GM21737 (cell line): ENCODE measurements around the gene ATP9B.

ENCODE experiments used
- ATAC-seq: cut with Tn5 transposase; IDR thresholded peaks from one replicate; pipeline ENCODE4 v1.9.1; 2021; ENCODE audit warnings: mild to moderate bottlenecking, moderate library complexity; ENCODE audit not compliant: unreplicated experiment

The ATP9B gene

DNA sequence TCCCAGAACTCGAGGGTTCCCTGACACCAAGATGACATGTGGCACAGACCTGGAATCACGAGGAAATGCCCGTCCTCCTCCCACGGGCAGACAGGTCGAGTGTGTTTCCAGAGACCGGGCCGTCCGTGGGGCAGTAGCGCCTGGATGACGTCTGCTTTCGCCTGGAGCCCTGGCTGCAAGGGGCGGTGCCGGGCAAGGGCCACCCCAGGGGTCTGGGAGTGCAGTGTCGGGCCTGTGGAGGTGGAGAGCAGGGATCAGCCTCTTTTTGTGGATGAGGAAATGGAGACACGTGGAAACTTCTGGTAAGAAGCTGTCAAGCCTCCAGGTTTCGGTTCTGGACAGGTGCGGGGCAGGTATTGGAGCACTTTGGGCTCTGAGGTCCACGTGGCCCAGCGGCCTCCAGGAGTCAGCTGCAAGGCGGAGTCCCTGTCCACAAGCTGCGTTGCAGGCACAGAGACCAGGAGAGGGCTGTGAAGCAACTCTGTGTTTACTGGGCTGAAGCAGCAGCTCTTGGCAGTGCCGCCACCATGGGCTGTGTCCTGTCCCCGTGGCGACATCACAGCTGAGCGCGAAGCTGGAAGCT is 352.2 kb downstream of the ATP9B start:
- no peak for ATAC-seq

DNA sequence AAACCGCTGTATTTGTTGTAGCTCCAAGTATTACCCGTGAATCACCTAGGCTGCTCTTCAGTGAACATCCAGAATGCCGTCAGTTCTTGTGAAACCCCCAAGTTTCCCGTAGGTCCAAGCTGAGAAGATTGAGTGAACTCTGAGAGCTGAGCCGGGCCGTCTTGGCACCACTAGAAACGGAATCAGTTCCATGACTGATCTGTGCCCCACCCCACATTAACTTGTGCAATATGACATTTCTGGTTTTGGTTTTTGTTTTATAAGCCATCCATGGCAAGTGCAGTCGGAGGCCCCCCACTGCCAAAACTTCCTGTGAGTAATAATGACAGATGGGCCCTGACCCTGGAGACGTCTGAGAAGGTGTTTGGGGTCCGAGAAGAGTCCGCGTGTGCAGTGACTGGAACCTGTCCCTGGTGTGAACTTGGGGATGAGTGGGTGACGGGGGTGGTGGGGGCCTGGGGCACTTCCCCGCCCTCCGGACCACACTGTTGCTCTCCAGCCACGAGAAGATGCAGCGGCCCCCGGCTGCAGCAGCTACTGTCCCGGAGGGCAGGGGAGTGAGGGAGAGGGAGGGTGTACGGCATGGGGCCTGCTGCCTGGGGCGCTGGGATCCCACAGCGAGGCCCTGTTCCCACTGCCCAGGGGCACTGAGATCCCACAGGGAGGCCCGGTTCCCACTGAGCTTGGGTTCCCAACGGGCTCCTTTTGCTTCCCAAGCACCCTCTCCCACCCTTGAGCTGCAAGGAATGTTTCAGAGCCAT is 353.0 kb downstream of the ATP9B start:
- ATAC-seq, result peak; percentile 78

DNA sequence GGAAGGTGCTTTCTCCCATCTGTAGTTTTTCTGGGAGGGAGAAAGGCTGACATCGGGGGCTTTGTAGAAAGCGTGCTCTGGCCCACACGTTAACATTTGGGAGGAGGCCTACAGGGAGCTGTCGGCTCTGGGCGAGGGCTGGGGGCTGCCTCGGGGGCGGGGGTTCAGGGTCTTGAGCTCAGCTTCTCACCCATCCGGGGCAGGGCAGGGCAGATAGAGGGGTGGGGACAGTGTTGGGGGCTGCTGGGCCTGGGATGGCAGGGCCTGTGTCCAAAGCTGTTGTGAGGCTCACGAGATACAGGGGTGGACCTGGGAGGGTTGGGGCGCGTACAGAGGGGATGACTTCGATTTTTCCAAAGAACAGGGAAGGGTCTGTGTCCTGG is 353.6 kb downstream of the ATP9B start:
- no peak for ATAC-seq

DNA sequence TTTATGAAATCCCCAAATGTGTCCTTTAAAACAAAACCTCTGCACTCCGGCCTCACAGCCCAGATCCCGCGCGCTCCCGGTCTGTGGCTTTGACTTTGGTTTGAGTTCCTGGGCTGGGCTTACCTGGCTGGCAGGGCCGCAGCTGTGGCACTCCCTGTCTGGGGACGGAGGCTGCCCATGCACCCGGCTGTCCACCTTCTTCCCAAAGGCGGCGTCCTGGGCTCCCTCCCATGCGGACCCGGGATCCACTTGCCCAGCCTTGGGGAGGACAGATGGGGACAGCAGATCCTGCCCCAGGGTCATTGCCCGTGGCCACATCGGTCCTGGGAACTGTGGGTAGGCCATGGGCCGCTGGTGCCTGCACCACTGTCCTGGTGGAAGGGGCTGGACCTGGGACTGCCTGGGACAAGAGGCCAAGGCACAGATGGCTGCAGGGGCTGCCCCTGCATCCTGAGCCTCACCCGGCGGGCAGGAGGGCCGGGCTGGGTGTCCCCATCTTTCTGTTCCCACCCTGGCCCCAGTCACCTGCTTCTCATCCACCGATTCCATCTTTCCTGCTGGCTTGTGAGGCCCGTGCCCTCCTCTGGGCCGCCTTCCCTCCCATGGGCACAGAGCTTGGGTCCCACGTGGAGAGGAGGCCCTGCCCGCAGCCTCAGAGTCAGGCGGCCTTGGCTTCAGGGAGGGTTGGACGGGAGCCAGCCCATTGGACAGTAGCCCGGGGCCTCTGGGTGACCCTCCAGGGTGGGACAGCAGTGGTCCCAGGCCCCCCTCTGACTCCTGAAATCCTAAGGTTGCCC is 354.2 kb downstream of the ATP9B start:
- ATAC-seq, result no peak

DNA sequence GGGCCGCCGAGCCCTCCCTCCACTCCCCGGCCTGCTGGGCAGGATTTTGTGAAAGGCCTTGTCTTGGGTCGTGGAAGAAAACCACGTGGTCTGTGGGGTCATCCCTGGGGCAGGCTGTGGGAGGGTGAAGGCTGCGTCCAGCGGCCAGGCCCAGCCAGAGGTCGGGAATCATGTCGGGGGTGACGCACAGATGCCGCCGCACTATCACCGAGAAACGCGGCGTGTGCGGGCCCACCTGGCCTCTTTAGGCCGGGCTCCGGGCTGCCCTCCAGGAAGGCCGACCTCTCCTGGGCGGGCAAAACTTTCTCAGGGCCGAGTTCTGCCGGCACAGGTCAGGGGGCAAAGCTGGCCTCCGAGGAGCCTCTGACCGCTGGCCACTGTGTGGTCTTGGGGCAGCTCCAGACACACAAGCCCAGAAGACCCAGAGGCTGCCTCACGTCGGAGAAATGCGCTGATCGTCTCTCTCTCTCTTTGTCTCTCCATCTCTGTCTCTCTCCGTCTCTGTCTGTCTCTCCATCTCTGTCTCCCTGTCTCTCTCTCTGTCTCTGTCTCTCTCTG is 354.9 kb downstream of the ATP9B start:
- ATAC-seq, result no peak

DNA sequence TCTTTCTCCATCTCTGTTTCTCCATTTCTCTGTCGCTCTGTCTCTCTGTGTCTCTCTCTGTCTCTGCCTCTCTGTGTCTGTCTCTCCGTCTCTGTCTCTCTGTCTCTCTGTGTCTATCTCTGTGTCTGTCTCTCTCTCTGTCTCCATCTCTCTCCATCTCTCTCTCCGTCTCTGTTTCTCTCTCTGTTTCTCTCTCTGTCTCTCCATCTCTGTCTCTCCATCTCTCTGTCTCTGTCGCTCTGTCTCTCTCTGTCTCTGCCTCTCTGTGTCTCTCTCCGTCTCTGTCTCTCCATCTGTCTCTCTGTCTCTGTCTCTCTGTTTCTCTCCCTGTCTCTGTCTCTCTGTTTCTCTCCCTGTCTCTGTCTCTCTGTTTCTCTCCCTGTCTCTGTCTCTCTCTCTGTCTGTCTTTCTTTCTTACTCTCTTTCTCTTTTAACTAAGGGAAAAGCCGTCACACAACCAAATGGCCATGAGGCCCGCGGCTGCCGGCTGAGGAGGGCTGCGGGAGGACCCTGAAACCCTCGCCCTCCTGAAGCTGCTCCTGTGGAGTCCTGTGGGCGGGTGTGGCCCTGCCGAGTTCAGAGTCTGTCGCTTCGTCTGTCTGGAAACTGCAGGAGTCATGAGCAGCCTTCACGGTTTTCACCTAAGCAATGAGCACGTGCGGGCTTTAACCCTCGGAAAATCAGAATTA is 355.8 kb downstream of the ATP9B start:
- no peak for ATAC-seq

DNA sequence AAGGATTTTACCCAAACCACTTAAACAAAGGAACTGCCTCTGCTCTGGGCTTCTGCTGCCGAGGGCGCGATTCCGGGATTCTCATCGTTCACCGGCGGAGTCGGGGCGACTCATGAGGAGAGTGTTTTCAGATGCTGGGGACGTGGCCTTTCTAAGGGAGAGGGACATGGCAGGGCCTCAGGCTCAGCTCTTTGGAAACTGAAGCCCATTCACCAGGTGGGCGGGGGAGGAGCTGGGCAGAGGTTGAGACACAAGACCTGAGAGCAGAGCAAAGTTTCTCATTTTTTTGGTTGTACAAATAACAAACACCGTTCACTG is 356.3 kb downstream of the ATP9B start:
- no peak for ATAC-seq

DNA sequence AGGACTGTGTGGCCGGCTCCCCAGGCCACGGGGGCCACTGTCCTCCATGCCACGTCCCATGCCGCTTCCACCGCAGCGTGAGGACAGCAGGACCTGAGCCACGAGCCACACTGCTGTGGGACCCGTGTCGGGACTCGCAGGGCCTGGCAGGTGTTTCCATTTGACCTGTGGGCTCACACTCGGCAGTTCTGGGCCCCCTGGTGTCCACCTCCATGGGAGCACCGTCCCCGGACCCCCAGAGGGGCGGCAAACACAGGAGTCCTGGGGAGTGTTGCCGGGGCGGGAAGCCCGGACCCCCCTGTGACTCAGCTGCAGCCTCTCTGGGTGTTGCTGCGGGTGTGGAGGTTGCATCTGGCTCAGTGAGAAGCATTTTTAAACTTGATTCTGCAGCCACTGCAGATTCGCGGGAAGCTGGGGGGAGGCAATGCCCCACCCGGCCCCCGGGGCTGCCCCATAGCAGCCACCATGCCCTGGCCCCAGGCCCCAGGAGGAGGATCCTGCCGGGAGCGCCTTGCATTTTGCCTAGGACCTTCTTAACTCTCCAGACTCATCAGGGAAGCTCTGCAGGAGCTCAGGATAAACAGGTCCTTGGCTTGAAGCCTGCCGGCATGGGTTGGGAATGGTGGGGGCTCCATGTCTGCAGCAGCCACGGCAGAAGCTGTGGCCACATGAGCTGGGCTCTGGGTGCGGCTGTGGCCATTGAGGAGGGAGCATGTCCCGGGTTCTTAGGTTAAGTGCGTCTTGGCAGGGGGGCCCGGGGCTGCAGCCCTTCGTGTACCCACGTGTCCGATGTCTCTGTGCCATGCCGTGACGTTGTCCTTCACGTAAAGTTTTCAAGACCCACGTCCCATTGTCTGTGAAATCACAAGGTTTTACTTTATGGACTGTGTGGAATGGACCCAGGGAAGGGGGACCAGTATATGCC is 357.4 kb downstream of the ATP9B start:
- ATAC-seq, result no peak

DNA sequence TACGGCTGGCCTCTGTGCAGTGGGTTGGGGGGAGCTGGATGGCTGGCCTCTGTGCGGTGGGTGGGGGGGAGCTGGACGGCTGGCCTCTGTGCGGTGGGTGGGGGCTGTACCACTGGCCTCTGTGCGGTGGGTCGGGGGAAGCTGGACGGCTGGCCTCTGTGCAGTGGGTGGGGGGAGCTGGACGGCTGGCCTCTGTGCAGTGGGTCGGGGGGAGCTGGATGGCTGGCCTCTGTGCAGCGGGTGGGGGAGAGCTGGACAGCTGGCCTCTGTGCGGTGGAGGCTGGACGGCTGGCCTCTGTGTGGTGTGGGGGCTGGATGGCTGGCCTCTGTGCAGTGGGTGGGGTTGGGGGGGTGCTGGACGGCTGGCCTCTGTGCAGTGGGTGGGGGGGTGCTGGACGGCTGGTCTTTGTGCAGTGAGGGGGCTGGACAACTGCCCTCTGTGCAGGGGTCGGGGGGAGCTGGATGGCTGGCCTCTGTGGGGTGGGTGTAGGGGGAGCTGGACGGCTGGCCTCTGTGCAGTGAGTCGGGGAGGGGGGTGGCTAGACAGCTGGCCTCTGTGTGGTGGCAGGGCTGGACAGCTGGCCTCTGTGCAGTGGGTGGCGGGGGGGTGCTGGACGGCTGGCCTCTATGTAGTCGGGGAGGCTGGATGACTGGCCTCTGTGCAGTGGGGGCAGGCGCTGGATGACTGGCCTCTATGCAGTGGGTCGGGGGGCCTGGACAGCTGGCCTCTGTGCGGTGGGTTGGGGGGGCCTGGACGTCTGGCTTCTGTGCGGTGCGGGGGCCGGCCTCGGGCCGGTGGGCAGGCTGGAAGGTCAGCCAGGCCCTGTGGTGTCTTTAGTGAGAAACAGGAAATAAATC is 358.4 kb downstream of the ATP9B start:
- no peak for ATAC-seq
